HEK293 (cell line): ENCODE results near the gene LRRC8D.

Experiments used
- CTCF ChIA-PET: fragments of 350-600 bp; formaldehyde crosslinking; extraction: SDS; loops from one replicate; lab custom pipeline; 2021; ENCODE audit warnings: antibody characterized with exemption; lab: Yijun Ruan, JAX
- POLR2A ChIA-PET: fragments of 300-600 bp; formaldehyde crosslinking; extraction: SDS; loops from one replicate; lab custom pipeline; 2020; ENCODE audit warnings: antibody characterized with exemption, inconsistent platforms; lab: Yijun Ruan, JAX
- H3K27ac ChIP-seq: fragments of 200-500 bp; sonication (Bioruptor generic); 2 replicates; pipeline ENCODE4 v1.5.1; 2014; ENCODE audit warnings: low read depth, low read length, control low read depth, inconsistent platforms; ENCODE audit errors: extremely low read depth
- H3K36me3 ChIP-seq, 2 experiments: fragments of 200-500 bp in 1 of 2; sonication (Bioruptor generic) in 1 of 2; 1 replicate in 1 of 2; 2 replicates in 1 of 2; pipeline ENCODE4 v1.5.1; 2014 to 2017; ENCODE audit warnings: inconsistent platforms in 2 of 2, low read length in 2 of 2; ENCODE audit not compliant: control insufficient read depth in 2 of 2, insufficient read depth in 1 of 2
- H3K4me1 ChIP-seq: fragments of 200-500 bp; sonication (Bioruptor generic); 2 replicates; pipeline ENCODE4 v1.5.1; 2014; ENCODE audit warnings: mild to moderate bottlenecking, low read length, inconsistent platforms; ENCODE audit not compliant: control insufficient read depth, insufficient read depth
- H3K4me3 ChIP-seq: 2 replicates; pipeline ENCODE4 v1.5.1; 2011; ENCODE audit warnings: low read depth, mild to moderate bottlenecking, control low read depth, low read length, moderate library complexity
- H3K9me3 ChIP-seq: fragments of 200-500 bp; sonication (Bioruptor generic); 2 replicates; pipeline ENCODE4 v1.5.1; 2014; ENCODE audit warnings: low read depth, low read length, inconsistent platforms; ENCODE audit not compliant: control insufficient read depth, insufficient read depth
- AEBP2 ChIP-seq: fragments of 450-650 bp; formaldehyde crosslinking; IDR thresholded peaks from 2 replicates; pipeline ENCODE4 v1.5.1; 2016; ENCODE audit warnings: missing biosample characterization, missing genetic modification characterization, borderline replicate concordance
- BCL11A ChIP-seq: fragments of 450-650 bp; formaldehyde crosslinking; IDR thresholded peaks from 2 replicates; pipeline ENCODE4 v1.5.1; 2016; ENCODE audit warnings: low read depth, missing biosample characterization, missing genetic modification characterization
- GFI1B ChIP-seq: fragments of 450-650 bp; formaldehyde crosslinking; IDR thresholded peaks from 2 replicates; pipeline ENCODE4 v1.5.1; 2016; ENCODE audit warnings: missing biosample characterization, missing genetic modification characterization
- KLF7 ChIP-seq: fragments of 450-650 bp; formaldehyde crosslinking; IDR thresholded peaks from 2 replicates; pipeline ENCODE4 v1.5.1; 2016; ENCODE audit warnings: missing biosample characterization, missing genetic modification characterization, borderline replicate concordance
- MZF1 ChIP-seq: fragments of 450-650 bp; formaldehyde crosslinking; IDR thresholded peaks from 2 replicates; pipeline ENCODE4 v1.5.1; 2017; ENCODE audit warnings: missing biosample characterization, missing genetic modification characterization, borderline replicate concordance
- PBX3 ChIP-seq: sonication (generic); formaldehyde crosslinking; IDR thresholded peaks from 2 replicates; pipeline ENCODE4 v1.8.1; 2022; ENCODE audit warnings: mild to moderate bottlenecking, moderate library complexity, missing genetic modification reagents
- PRDM10 ChIP-seq: fragments of 450-650 bp; formaldehyde crosslinking; IDR thresholded peaks from 2 replicates; pipeline ENCODE4 v1.5.1; 2016; ENCODE audit warnings: missing biosample characterization, missing genetic modification characterization
- REPIN1 ChIP-seq: fragments of 450-650 bp; formaldehyde crosslinking; IDR thresholded peaks from 2 replicates; pipeline ENCODE4 v1.5.1; 2017; ENCODE audit warnings: missing biosample characterization, missing genetic modification characterization, low read depth
- ZNF202 ChIP-seq: fragments of 450-650 bp; formaldehyde crosslinking; IDR thresholded peaks from 2 replicates; pipeline ENCODE4 v1.5.1; 2016; ENCODE audit warnings: missing biosample characterization, missing genetic modification characterization, borderline replicate concordance
- ZNF302 ChIP-seq: fragments of 450-650 bp; formaldehyde crosslinking; IDR thresholded peaks from 2 replicates; pipeline ENCODE4 v1.5.1; 2016; ENCODE audit warnings: missing biosample characterization, missing genetic modification characterization, low read depth
- ZNF324 ChIP-seq: fragments of 450-650 bp; formaldehyde crosslinking; IDR thresholded peaks from 2 replicates; pipeline ENCODE4 v1.5.1; 2016; ENCODE audit warnings: missing biosample characterization, missing genetic modification characterization
- ZNF366 ChIP-seq: fragments of 450-650 bp; formaldehyde crosslinking; conservative IDR thresholded peaks from 2 replicates; pipeline ENCODE4 v1.5.1; 2016; ENCODE audit warnings: missing biosample characterization, missing genetic modification characterization
- ZNF513 ChIP-seq: fragments of 450-650 bp; IDR thresholded peaks from 2 replicates; pipeline ENCODE4 v1.5.1; 2018; ENCODE audit warnings: missing biosample characterization, missing genetic modification characterization
- ZNF521 ChIP-seq: fragments of 450-650 bp; formaldehyde crosslinking; IDR thresholded peaks from 2 replicates; pipeline ENCODE4 v1.5.1; 2017; ENCODE audit warnings: missing biosample characterization, mild to moderate bottlenecking, missing genetic modification characterization
- ZNF623 ChIP-seq: fragments of 450-650 bp; formaldehyde crosslinking; IDR thresholded peaks from 2 replicates; pipeline ENCODE4 v1.5.1; 2016; ENCODE audit warnings: missing biosample characterization, missing genetic modification characterization
- ZNF654 ChIP-seq: fragments of 450-650 bp; formaldehyde crosslinking; IDR thresholded peaks from 2 replicates; pipeline ENCODE4 v1.5.1; 2016; ENCODE audit warnings: low read depth, missing biosample characterization, missing genetic modification characterization
- ZSCAN4 ChIP-seq: fragments of 450-650 bp; formaldehyde crosslinking; IDR thresholded peaks from 2 replicates; pipeline ENCODE4 v1.5.1; 2017; ENCODE audit warnings: missing biosample characterization, missing genetic modification characterization

Gene LRRC8D

GRCh38 chr1:89912073-89912472 is 91.2 kb downstream of the LRRC8D start:
- no peaks in the 10 kb centered on the region; the same call in 1 of the 2 replicates for H3K4me1 ChIP-seq
- H3K4me3 ChIP-seq: no peak overlapping the region
- H3K9me3 ChIP-seq: no peaks in the 10 kb centered on the region
- no peaks in the 10 kb centered on the region for H3K36me3 ChIP-seq
- no peak overlapping the region for H3K27ac ChIP-seq
- ChIA-PET POLR2A (no interaction called here), CTCF (no interaction called here)
- TF ChIP-seq PRDM10 (tag by site-specific recombination) (0 out of 2 replicates have a peak, but pooled peaks have one; percentile 7), PBX3 (CRISPR knock-in tag) (no peak)

GRCh38 chr1:89913353-89914095 is 92.7 kb downstream of the LRRC8D start:
- no peak overlapping the region for H3K4me3 ChIP-seq
- H3K36me3 ChIP-seq: no peaks in the 10 kb centered on the region
- no peaks in the 10 kb centered on the region; the same call in 1 of the 2 replicates for H3K4me1 ChIP-seq
- CTCF ChIA-PET: interaction anchor here (0.5 kb wide), 1 partner anchor 49 kb away, joined by 3 read pairs; no protein-coding TSS in a partner anchor
- H3K9me3 ChIP-seq: no peaks in the 10 kb centered on the region
- POLR2A ChIA-PET: no interaction called here
- no peak for TF ChIP-seq REPIN1
- no peak overlapping the region for H3K27ac ChIP-seq

GRCh38 chr1:89917353-89917752 is 96.5 kb downstream of the LRRC8D start:
- TF ChIP-seq GFI1B (no peak), ZNF623 (tag by site-specific recombination) (peak; percentile 89), BCL11A (no peak), MZF1 (no peak), KLF7 (tag by site-specific recombination) (no peak)
- Histone ChIP-seq H3K36me3 (no peaks in the 10 kb centered on the region), H3K9me3 (no peaks in the 10 kb centered on the region), H3K27ac (no peak overlapping the region), H3K4me1 (no peaks in the 10 kb centered on the region), H3K4me3 (no peak overlapping the region)
- POLR2A ChIA-PET: interaction anchor here (0.6 kb wide), 1 partner anchor 1711 kb away, joined by 4 read pairs; no protein-coding TSS in a partner anchor
- CTCF ChIA-PET: interaction anchor here (1.4 kb wide), 1 partner anchor 70 kb away, joined by 7 read pairs; no protein-coding TSS in a partner anchor

GRCh38 chr1:89918127-89918793 is 97.4 kb downstream of the LRRC8D start:
- ChIA-PET POLR2A (no interaction called here), CTCF (interaction anchor here (1.4 kb wide), 1 partner anchor 69 kb away, joined by 7 read pairs; no protein-coding TSS in a partner anchor)
- no peaks in the 10 kb centered on the region for H3K36me3 ChIP-seq
- H3K27ac ChIP-seq: no peak overlapping the region
- H3K4me1 ChIP-seq: no peaks in the 10 kb centered on the region
- no peaks in the 10 kb centered on the region for H3K9me3 ChIP-seq
- H3K4me3 ChIP-seq: no peak overlapping the region
- TF ChIP-seq ZNF202 (tag by site-specific recombination): no peak
- no peak for TF ChIP-seq ZNF302
- no peak for TF ChIP-seq ZNF366 (tag by site-specific recombination)
- no peak for TF ChIP-seq ZNF521 (tag by site-specific recombination)
- no peak for TF ChIP-seq ZNF324 (tag by site-specific recombination)
- TF ChIP-seq ZSCAN4 (tag by site-specific recombination): no peak
- no peak for TF ChIP-seq ZNF513 (tag by site-specific recombination)
- TF ChIP-seq ZNF654 (tag by site-specific recombination): no peak
- TF ChIP-seq AEBP2 (tag by site-specific recombination): no peak
